ENCODE measurements around the gene RANBP9.
A peak's percentile ranks its signal among the peaks of the same experiment; 100 is the strongest.

The RANBP9 gene

DNA sequence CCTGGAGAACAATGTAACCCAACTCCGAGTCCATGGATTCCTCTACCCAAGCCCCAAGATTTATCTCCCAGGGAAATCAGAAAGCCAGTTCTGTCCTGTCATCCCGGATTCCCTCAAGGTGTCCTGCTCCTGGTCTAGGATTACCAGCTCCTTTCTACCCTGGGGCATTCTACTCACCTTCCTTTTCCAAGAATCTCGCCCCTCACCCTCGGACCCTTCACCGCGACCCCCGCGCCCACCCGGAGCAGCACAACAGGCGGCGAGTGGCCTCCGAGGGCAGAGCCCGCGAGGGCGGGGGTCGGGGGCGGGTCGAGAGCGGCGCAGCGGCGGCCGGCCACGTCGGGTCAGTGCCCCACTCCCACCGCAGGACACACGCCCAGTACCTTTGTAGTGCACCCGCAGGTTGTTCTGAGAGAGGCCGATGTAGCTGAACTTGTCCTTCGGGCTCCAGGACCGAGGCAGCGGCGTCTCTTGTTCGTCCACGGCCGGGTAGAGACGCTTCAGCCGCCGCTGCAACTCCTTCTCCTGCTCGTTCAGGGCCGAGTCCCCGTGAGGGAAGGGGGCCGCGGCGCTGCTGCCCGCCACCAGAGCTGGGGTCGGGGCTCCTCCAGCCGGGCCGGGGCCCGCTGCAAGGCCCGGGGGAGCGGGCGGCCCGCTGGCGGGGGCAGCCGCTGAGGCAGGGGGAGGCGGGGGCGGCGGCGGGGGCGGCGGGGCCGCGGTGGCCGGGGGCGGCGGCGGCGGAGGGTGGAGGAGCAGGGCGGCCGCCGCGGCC lies 897 bp downstream of the RANBP9 start:
- H3K27ac ChIP-seq, result peak overlapping the region; percentile 92
- peak overlapping the region; percentile 82 for H3K4me3 ChIP-seq (ENCODE audit: low read depth, low read length)
- TF ChIP-seq CTCF (IDR thresholded peaks at IDR 0.05; ENCODE audit: low read depth, low read length), result 0 out of 2 replicates have a peak, but pooled peaks have one; percentile 2
- peaks cover 8% of the 10 kb centered on the region; the same call in 1 of the 2 replicates for H3K36me3 ChIP-seq
- H3K9me3 ChIP-seq (ENCODE audit: severe bottlenecking), result no peaks in the 10 kb centered on the region
- DNase-seq, result peak; percentile 74
- H3K27me3 ChIP-seq (ENCODE audit: insufficient read depth, low read depth, severe bottlenecking), result no peaks in the 10 kb centered on the region

GRCh38 chr6:13709689-13710551 lies 1.7 kb downstream of the RANBP9 start:
- DNase-seq, result no peak
- no peak for TF ChIP-seq CTCF (IDR thresholded peaks at IDR 0.05; ENCODE audit: low read depth, low read length)
- Histone ChIP-seq H3K27ac (peak overlapping the region; percentile 92), H3K4me3 (ENCODE audit: low read depth, low read length) (peak overlapping the region; percentile 82), H3K9me3 (ENCODE audit: severe bottlenecking) (no peaks in the 10 kb centered on the region), H3K27me3 (ENCODE audit: insufficient read depth, low read depth, severe bottlenecking) (no peaks in the 10 kb centered on the region), H3K36me3 (peaks cover 8% of the 10 kb centered on the region)

- H3K27ac ChIP-seq, result no peak overlapping the region
- peaks cover 8% of the 10 kb centered on the region for H3K36me3 ChIP-seq
- H3K9me3 ChIP-seq (ENCODE audit: severe bottlenecking), result no peaks in the 10 kb centered on the region
- peak overlapping the region; percentile 82; the same call in 1 of the 2 replicates for H3K4me3 ChIP-seq (ENCODE audit: low read depth, low read length)
- no peak for TF ChIP-seq CTCF (IDR thresholded peaks at IDR 0.05; ENCODE audit: low read depth, low read length)
- DNase-seq, result no peak
- H3K27me3 ChIP-seq (ENCODE audit: insufficient read depth, low read depth, severe bottlenecking), result no peaks in the 10 kb centered on the region
These were observed 2.9 kb downstream of the RANBP9 start for GRCh38 chr6:13708736-13709135.

GRCh38 chr6:13703496-13703895 lies 8.1 kb downstream of the RANBP9 start:
- H3K36me3 ChIP-seq, result peaks cover 3% of the 10 kb centered on the region; the same call in 1 of the 2 replicates
- H3K27me3 ChIP-seq (ENCODE audit: insufficient read depth, low read depth, severe bottlenecking), result no peaks in the 10 kb centered on the region
- H3K9me3 ChIP-seq (ENCODE audit: severe bottlenecking), result no peaks in the 10 kb centered on the region
- H3K4me3 ChIP-seq (ENCODE audit: low read depth, low read length), result no peak overlapping the region
- H3K27ac ChIP-seq, result no peak overlapping the region
- no peak for DNase-seq
- TF ChIP-seq CTCF (IDR thresholded peaks at IDR 0.05; ENCODE audit: low read depth, low read length), result no peak

- Histone ChIP-seq H3K4me3 (ENCODE audit: low read depth, low read length) (no peak overlapping the region), H3K27ac (no peak overlapping the region), H3K36me3 (peaks cover 3% of the 10 kb centered on the region; the same call in 1 of the 2 replicates), H3K9me3 (ENCODE audit: severe bottlenecking) (no peaks in the 10 kb centered on the region), H3K27me3 (ENCODE audit: insufficient read depth, low read depth, severe bottlenecking) (no peaks in the 10 kb centered on the region)
- DNase-seq, result no peak
- TF ChIP-seq CTCF (IDR thresholded peaks at IDR 0.05; ENCODE audit: low read depth, low read length), result no peak
These were observed 8.8 kb downstream of the RANBP9 start for GRCh38 chr6:13702809-13703302.

Data from WERI-Rb-1 (cell line).